SKM-1 treated with dmso at 0.1 percent for 144 hours (cell line): ENCODE data around the gene CHST8.
"Not testable (repeated sequence)": the region's sequence is repeated elsewhere in the genome, so short reads cannot be mapped to it uniquely, and the experiment has no call there.

Source experiments
- DNase-seq: peaks from one replicate; lab custom pipeline; 2025; ENCODE audit not compliant: unreplicated experiment; lab: John Stamatoyannopoulos, UW

CHST8 gene

DNA sequence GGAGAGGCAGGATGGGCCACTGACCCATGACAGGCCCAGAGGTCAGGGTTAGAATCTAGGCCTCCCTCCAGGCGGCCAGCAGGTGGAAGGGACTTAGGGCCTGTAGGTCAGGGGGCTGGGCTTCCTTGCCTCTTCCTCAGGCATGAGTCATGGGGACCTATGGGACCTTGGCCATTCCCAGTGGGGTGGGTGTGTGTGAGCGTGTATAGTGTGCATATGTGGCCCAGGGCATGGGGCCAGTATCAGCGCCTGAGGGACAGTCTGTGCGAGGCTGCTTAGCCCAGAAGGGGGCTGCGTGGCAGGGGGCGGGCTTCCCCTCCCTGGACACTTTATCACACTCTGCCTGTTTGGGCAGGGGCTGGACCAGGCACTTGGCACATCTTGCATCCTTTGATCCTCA is 188.2 kb downstream of the CHST8 start:
- no peak for DNase-seq

DNA sequence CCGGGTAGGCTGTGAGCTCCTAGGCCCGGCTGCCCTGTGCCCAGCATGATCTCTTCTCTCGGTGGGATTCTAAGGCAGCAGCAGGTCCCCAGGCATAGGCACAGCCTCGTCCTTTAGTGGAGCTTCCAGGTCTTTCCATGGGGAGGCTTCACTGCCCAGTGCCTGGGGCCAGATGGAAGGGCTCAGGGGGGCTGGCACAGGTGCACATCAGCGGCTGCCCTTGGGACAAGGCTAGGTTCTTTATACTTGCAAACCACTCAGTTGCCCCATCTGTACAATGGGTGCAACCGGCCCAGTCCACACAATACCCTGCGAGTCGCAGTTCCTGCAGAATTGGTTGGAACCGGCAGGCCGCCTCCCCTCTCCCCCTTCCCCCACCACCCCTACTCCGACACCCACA is 189.1 kb downstream of the CHST8 start:
- no peak for DNase-seq

DNA sequence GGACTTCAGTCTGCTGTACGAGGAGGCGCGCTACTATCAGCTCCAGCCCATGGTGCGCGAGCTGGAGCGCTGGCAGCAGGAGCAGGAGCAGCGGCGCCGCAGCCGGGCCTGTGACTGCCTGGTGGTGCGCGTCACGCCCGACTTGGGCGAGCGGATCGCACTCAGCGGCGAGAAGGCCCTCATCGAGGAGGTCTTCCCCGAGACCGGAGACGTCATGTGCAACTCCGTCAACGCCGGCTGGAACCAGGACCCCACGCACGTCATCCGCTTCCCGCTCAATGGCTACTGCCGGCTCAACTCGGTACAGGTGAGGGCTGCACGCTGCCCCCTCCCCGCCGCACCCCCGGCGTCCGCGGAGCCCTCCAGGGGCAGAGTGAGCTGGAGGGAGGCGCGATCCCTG is 189.5 kb downstream of the CHST8 start:
- no peak for DNase-seq

DNA sequence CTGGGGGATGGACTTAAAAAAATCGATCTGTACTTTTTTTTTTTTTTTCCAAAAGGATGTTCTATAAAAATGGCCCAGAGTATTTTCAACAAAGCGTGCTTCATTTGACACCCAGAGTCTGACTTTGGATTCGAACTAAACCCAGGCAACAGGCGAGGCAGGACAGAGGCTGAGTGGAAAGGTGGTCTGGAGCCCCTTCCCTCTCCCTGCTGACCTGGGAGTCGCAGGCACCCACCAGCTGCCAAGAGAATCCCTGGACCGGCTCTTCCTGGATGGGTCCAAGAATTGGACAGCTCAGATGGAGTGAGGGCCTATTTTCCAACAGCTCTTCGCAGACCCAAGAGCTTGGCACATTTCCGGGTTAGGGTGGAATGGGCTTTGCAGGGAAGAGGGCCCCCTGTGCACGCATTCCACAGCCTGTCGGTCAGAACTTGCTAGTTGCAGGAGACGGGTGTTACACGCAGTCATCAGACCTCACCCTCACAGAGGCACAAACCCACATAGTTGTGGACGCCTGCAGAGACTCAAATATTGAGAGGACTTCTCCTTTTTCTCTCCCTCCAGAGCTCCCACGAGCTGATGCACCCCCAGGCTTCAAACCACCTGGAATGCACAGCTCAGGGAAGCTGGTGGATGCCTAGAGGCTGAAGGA is 190.1 kb downstream of the CHST8 start:
- DNase-seq, result peak; percentile 34

DNA sequence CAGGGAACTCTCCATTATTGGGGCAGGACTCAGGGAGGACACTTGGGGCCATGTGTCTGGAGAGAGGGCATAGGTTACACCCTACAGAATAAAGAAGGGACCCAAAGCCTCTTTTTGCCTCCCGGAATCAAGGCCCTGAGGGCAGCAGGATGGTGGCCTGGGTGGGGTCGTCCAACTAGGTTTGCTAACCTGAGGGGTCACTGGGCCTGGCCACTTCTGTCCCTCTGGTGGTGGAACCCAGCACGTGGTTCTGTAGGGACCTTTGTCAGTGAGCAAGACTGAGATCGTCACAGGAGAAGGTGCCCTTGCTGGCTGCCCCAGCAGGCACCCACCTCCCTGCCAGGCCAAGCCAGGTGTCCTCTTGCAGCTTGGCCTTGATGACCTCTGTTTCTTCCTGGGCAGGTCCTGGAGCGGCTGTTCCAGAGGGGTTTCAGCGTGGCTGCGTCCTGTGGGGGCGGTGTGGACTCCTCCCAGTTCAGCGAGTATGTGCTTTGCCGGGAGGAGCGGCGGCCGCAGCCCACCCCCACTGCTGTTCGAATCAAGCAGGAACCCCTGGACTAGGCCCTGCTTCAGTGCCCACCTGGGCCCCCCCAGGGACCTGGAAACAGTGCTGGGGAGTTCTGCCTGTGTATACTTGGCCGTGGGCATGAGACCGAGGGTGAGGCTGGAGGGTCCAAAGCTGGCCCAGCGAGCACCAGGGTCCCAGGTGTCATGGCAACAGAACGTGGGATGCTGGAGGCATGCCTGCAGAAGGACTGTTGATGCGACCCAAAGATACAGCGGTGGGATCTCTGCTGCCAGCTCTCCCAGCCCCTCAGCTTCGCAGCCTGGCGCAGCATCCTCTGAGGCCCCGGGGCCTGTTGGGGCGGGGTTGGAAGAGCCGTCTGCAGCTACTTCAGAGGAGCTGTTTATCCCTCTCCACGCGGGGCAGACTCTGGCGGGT is 190.9 kb downstream of the CHST8 start:
- no peak for DNase-seq

DNA sequence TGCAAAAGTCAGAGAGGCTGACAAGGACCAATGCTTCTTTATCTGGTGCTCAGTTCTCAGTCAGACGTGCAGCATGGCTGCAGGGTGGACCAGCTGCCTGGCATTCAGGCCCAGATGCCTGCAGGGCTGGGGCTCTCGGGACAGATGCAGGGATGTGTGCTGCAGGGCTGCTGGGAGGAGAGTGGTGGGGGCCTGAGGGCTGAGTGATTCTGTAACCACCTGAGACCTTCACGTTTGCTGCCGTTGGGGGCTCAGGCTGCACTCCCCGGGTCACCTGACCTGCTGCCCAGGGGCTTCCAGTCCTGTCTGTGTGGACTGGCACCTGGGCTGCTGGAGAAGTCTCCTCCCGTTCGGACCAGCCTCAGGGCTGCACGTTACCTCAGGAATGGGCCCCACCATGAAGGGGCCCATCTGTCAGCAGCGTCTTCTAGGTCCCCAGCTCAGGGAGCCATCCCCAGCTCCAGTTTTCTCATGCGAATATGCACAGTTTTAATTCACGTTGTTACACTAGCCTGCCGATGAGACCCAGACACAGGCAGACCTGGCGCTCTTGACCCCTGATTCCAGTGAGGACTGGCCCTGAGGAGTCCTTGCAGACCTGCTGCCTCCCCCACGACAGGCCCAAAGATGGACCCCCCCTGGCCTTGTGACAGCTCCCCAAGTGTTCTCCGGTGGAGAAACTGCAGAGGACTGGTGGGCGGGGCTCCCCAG is 191.8 kb downstream of the CHST8 start:
- no peak for DNase-seq

DNA sequence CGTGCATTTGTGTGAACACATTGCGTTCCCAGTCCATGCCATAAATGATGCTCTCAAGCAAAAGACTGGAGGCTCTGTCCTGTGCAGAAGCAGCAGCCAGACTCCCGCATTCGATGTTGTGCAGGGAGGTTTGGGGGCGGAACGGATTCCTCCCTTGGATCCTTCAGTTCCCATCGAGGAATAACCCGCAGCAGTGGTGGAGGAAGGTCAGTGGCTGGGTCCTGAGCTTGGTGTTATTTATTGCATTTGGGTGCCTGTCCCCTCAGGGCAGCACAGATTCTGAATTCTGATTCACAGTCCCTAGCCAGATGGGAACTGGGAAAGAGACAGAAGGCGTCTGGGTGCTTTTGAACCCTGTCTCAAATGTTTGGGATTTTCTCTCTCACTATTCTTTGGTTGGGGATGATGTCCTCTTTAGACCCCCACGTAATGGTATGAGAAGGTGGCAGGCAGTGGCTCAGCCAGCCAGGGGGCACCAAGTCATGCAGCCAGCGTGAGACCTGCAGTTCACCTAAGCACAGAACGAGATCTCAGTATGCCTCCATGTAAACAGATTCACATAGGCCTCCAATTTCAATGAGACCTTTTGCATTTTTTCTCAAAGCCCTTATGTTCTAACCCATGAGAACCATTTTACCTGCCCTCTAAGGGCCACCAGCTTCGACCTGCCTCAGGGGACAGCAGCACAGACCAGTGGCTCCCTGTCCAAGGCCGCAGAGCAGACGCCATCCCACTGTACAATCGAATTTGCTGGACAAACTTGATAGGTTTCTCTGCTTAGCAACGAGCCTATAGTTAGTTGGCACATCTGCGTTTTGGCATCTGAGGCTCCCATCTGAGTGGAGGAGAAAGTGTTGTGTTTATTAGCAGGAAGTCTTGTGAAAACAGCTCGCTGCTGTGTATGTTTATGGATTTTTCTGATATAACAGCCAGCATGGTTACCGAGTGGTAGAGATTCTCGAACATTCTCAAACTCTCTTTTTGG is 192.7 kb downstream of the CHST8 start:
- DNase-seq, result no peak

DNA sequence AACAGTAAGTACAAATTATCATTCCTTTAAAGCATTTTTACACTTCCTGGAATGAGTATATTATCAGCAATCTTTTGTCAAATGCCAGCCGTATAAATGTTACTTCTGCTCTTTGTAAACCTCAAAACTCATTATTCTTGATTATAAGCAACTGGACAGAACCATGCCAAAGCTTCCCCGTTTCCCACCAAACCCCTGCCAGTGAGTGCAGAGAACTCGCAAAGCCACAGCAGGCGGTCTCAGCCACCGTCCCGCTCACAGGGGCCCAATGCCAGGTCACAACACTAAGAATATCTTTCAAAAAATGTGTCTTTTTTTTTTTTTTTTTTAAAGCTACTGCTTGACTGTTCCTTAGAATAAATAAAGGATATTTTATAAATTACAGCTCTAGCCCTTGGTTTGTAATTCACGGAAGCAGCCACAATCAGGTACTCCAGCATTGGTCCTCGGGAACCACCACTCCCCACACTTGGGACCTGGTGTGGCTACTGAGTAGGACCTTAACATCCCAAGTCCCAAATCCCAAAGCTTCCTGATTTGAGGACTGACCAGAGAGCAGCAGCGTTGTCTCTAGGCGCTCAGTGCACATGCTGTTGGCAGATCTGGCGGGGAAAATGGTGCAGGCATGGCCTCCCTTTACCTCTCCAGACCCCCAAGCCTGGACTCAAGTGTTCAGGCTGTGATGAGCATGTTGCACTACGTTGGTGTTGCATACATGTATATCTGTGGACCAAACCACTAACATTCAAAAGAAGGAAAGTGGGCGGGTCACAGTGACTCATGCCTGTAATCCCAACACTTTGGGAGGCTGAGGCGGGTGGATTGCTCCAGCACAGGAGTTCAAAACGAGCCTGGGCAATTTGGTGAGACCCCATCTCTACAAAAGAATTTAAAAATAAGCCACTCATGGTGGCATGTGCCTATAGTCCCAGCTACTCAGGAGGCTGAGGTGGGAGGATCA is 193.9 kb downstream of the CHST8 start:
- DNase-seq, result no peak

DNA sequence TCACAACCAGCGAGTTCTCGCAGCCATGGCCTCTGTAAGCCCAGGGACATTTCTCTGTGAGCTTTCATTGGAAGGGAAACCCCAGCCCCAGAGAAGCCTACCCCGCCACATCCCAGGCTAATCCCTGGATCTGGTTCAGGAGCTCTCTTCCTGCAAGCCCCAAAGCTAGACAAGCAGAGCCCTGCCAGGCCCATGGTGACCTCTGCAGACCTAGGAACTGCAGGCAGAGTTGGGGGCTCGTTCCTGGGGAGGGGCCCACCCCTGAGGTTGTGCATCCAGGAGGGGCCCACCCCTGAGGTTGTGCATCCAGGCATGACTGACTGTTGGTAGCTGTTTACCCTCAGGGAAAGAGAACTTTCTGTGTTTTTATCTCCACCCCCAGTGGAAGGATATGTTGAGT is 196.7 kb downstream of the CHST8 start:
- no peak for DNase-seq

DNA sequence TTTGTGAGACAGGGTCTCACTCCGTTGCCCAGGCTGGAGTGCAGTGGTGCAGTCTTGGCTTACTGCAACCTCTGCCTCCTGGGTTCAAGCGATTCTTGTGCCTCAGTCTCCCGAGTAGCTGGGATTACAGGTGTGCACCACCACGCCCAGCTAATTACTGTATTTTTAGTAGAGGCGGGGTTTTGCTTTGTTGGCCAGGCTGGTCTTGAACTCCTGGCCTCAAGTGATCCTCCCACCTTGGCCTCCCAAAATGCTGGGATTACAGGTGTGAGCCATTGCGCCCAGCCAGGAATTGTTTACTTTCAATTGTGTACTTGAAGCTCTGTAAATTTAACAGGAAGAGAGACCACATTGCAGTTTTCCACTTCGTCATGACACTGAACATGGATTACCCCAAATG is 197.3 kb downstream of the CHST8 start:
- not testable (repeated sequence) for DNase-seq

DNA sequence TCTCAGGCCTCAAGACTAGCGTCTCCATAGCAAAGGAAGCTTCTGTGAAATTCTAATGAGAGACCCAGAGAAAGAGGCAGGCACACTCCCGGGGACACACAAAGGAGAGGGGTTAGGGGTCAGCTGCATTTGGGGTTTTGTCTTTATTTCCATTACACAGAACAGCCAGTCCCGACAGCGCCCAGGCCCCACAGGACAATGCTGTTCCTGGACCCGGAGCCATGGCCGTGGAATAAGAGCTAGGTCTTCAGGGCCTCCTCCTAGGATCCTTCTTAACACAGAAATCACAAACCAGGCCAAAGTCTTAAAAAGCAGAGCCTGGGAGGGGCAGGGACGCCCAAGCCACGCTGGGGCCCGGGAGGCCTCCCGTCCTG is 197.7 kb downstream of the CHST8 start:
- no peak for DNase-seq

DNA sequence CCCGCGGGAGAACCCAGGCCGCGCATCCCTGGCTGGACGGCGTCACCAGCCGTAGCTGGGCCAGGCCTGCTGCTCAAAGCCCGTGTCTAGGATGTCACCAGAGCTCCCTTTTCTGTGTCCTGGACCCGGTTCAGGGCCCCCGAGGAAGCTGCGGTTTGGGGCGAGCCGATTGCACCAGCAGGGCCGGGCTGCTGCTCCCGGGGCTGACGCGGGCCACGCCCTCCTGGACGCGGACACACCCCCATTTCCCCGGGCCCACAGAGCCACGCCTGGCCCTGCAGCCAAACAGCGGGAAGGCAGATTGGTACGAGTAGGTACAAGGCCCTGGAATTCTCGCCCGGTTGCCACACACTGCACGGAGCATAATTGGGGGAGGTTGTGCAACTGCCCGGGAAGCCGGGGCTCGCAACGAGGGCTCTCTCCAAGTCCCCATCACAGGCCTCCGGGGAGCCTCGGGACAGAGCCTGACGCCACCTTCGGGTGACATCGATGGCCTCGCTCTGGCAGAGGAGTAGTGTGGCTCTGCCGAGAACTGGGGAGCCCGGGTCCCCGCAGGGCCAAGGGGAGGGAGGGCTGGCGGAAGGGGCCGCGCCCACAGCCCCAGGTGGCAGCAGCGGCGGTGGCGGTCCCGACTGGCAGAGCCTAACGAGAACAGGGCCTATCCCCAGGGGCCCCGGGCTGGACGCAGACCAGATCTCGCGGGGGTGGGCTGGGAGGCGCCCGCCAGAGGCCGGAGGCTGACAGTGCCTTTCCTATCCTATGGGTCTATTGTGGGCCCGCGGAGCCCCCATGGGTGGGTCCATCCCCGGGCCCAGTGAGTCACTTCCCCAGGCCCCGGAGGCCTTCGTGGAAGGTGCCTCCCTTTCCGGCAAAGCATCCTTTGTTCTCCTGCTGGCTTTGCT is 198.4 kb downstream of the CHST8 start:
- DNase-seq, result peak; percentile 91

DNA sequence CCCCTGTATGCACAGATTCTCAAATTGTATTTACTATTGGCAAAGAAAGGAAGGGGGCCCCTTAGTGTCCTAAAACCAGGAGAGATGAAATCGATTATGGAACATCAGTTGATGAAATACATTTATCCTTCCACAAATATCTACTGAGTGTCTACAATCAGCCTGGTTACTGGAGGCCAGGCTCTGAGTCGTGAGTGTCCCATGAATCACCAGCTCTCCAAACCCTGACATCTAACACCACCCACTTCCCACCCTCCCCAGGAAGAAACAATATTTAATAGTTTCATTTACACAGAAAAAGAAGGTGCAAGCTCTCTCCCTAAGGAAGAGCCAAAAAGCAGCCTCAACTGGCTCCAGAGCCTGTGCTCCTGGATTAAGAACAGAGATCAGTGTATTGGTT is 200.1 kb downstream of the CHST8 start:
- DNase-seq, result no peak
